GM19035 (cell line): Measurements from ENCODE around the gene AKT1S1.
A peak's percentile ranks its signal among the peaks of the same experiment; 100 is the strongest.
"Not testable (repeated sequence)": the region's sequence is repeated elsewhere in the genome, so short reads cannot be mapped to it uniquely, and the experiment has no call there.

Experiments
- ATAC-seq: cut with Tn5 transposase; IDR thresholded peaks from one replicate; pipeline ENCODE4 v1.9.1; 2021; ENCODE audit not compliant: unreplicated experiment

Gene AKT1S1

DNA sequence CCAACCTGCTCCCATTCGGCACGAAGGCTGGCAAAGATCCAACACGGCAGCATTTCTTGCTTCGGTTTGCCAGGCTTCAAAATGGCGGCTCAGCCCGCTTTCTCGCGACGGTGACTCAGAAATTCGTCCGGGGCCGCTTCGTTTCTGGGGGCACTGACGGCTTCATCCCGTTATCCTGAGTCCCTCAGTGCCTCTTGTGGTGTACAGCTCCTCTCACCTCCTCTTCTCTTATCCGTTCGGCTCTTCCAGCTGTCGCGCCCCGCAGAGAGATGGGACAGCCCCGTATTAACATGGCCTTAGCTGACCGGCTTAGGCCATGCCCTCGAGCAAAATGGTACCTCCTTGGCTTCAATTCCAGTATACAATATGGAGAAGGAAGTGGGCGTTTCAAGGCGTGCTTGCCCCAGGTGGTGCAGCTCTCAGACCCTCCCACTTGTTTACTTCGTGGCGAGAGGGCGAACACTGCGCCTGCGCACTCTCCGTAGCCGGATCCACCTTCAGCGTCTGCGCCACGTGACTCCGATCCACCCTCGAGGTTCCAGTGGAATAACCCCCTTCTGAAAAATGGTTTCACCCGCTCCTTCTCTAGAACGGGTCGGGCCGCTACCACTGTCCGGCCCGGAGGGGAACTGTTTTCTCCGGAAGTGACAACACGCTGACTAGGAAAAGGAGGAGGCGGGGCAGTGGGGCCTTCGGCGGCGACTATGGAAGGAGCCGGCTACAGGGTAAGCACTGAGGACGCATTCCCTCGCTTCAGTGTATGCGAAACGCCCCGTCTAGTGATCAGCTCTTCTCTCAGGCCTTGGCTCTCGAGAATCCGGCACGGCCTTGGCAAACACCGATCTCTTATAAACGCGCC, at the start of gene AKT1S1, which contains the start of gene TBC1D17:
AKT1S1 (minus strand) TSS at position 336 of the 859 bp plus-strand sequence. CDS start 4,060 bp downstream, outside the sequence.
TBC1D17 (plus strand) TSS at position 683 of the 859 bp plus-strand sequence; CDS start at position 705, 22 bp downstream.
- peak; percentile 69 for ATAC-seq

DNA sequence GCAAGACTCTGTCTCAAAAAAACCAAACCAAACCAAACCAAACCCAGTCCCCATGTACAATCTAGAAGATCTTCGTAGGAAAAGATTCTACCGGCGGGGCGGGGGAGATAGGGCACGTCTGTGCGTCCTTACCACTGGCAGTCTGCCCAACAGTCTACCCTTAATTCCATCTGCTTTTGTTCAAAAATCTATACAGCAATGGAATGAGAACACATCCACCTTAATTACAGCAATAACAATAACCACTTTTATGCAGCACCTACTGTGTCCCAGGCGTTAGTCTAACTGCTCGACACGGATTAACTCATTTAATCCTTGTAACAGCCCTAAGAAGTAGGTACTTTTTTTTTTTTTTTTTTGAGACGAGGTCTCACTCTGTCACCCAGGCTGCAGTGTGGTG, 49.4 kb upstream of the AKT1S1 start:
- no peak for ATAC-seq

DNA sequence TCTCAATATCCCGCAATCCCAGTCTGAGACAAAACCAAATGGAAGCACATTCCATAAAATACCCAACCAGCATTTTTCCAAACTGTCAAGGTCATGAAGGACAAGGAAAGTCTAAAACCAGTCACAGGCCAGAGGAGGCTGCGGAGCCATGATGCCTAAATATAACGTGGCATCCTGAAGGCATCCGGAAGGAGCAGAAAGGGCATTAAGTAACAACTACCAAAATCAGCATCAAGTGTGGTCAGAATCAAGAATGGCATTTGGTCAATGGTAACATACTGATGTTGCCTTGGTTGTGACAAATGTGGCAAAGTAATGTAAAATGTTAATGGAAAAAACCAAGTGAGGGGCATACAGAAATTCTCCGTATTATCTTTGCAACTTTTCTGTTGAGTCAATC, 48.3 kb upstream of the AKT1S1 start:
- ATAC-seq: no peak

DNA sequence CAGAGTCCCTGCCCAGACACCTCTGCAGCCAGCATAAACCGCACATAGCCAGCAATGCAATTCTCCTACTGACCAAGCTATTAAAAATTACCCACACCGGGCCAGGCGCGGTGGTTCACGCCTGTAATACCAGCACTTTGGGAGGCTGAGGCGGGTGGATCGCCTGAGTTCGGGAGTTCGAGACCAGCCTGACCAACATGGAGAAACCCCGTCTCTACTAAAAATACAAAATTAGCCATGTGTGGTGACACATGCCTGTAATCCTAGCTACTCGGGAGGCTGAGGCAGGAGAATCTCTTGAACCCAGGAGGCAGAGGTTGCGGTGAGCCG, 47.7 kb upstream of the AKT1S1 start:
- ATAC-seq: not testable (repeated sequence)

DNA sequence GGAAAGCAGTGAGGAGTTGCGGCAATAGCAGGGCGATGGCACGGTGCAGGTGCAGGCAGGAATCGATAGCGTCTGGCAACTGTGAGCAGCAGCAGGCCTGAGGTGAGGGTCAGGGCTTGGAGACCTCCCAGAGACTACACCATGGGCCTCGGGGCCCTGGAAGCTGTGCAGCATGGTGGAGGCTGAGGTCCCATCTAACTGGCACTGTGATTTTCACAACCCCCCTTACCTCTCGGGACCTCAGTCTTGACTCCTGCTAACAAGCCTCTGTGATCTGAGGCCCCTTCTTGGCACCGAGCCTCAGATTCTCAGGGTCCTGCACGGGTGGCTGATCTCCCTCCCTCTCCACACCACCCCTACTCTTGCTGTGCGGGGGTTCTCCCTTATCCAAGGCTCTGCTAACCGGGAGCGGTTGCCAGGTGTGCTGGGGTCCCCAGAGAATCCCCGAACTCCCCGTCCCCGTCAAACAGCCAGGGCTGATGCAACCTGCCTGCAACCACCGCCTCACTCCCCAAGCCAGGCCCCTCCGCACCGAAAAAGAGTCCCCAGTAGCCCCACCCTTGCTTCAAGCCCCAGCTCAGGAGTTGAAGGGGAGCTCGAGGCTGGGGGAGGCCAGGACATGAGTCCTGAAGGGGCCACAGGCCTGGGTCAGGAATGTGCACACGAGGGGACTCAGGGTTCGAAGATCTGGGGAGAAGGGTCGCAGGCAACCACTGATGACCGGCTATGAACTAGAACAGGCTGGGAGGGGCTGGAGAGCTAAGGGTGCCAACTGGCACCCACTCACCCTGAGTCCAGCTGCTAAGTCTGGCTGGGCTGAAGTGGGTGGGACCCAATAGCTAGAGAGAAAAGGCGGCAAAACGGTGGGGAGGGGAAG, 47.1 kb upstream of the AKT1S1 start:
- no peak for ATAC-seq

DNA sequence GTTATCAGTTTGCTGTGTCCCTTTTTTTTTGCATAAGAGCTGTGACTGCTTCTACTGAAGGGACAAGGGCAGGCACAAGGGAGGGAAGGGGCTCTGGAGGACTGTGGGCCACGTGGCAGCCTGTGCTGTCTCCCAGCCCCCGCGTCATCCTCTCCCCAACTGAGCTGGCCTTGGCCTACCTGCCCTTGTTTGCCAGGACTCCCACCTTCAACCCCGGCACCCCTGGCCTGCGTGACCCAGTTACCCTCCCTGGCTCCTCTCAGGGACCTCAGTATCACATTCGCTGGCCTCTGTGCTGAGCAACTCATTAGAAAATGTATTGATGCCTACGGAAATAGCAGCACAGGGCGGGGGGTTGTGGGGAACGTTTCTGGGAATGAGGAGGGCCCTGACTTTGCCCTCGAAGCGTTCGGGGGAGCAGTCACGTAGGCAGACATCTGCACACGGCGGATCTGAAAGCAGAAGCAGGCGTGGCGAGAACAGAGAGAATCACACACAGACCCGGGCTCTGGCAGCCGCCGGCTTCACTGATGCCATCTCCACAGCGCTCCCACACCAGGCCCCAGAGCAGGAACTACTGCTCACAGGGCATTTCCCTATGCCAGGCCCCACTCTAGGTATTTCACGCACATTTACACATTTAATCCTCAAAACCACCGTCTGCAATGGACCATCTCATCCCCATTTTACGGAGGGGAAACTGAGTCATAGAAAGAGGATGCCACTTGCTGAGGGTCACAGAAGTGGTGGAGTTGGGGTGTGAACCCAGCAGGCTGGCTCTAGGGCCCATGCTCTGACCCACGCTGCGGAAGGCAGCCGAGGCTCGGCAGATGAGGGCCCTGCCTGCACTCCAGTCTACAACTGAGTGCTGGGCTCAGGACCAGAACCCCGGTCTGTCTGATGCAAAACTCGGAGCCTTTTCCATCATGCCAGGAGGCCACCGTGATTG, 46.2 kb upstream of the AKT1S1 start:
- no peak for ATAC-seq

DNA sequence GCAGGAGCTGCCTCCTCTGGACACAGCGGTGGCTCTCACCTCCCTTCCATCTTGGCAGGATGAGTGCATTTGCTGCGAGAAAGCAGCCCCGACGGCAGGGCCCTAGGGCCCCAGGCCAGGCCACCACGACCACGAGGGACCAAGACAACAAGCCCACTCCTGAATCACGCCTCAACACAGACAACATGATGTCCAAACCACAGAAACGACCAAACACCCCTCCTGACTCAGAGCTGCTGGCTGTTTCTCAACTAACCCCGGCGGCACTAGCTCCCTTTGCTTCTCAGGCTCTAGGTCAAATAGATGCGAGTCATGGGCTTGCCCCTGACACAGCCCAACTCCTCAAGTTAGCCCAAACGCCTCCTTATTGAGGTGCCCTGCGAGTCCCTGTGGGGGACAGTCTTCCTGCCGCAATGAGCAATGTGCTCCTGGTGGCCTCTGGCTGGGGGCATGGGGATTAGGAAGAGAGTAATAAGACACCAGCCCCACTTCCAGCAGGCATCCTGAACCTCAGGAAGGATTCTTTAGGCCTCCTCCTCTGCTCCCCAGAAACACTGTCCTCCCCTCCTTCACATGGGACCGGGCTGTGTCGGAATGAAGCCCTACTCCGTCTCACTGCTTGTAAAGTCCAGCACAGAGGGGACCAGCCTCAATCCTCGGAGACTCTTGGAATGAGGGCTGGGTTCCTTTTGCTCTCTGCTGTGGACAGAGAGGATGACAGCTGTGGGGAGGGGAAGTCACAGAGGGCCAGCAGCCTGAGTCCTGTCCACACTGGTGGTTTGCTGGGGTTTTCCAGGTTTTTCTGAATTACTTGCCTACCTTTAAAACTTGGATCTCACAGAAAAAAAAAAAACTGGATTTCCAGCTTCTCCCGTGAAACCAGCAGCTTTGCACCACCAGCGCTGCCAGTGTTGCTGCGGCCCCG, 45.0 kb upstream of the AKT1S1 start:
- ATAC-seq: no peak

DNA sequence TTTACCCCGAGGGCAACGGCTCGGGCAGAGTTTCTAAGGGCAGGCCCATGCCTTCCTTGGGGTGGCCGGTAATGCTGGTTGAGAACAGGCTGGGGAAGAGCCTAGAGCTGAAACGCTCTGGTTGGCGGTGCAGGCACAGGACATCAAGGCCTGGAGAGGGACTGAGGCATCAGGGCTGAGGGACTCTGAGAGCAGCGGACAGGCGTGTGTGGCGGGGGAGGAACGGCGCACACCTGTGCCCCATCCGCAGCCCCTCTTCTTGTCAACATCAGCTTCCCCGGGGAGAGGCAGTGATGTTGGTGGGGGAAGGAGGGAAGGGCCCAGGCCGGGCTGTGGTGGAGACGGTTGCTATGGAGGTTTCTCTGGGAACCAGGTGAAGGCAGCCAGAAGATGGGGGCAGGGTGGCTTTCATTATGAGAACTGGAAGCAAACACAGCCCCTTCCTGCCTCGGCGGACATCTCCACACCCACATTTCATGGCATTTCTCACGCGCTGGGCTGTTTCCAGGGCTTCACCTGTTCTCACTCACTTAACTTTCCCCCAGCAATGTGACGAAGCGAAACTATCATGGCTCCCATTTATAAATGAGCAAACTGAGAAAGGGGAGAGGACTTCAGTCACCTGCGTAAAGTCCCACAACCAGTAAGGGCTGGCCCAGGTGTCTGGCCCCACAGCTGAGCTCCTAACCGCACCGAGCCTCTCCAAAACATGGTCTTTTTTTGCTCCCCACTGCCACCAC, 43.6 kb upstream of the AKT1S1 start:
- no peak for ATAC-seq

DNA sequence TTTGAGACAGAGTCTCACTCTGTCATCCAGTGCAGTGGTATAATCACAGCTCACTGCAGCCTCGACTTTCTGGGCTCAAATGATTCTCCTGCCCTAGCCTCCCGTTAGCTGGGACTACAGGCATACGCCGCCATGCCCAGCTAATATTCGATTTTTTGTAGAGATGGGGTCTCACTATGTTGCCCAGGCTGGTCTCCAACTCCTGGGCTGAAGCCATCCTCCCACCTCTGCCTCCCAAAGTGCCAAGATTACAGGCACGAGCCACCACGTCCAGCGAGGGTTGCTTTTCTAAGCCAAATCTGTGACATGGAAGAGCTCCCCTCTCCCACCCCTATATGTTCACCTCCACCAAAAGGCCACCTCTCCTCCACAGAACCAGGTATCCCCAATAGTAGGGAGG, 40.9 kb upstream of the AKT1S1 start:
- ATAC-seq: no peak

DNA sequence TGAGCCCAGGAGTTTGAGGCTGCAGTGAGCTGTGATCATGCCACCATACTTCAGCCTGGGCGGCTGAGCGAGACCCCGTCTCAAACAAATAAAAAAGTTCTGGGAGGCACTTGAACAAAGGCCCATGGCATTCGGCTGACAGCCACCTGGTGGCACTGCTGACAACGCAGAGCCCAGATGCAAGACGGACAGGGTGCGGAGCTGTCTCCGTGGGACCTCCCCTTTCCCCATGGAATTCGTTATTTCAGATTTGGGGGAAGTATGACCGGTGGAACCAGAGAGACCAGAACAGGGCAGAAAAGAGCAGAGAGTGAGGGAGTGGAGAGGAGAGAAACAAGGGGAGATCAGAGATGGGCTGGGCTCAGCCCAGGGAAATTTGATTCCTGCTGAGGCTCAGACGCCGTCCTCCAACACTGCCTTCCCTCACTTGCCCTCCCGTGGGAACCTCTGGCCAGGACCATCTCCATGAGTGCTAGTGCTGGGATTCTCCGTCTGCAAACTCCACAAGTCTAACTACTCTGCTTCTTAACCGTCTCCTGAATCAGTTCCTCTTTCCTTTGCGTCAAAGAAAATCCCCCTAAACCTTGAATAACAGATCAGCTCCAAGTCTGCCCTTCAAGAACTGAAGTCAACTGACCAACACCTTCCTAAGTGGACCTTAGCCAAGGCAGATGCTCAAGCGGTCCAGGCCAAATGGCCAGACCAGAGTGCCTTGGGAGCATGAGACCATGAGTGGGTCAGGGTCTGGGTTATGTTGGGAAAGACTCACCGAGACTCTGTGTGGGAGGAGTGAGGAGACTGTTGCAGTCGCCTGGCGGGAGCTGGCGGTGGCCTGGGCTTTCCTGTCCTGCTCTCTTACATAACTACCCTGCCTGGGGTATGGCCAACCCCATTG, 39.9 kb upstream of the AKT1S1 start:
- ATAC-seq: no peak

DNA sequence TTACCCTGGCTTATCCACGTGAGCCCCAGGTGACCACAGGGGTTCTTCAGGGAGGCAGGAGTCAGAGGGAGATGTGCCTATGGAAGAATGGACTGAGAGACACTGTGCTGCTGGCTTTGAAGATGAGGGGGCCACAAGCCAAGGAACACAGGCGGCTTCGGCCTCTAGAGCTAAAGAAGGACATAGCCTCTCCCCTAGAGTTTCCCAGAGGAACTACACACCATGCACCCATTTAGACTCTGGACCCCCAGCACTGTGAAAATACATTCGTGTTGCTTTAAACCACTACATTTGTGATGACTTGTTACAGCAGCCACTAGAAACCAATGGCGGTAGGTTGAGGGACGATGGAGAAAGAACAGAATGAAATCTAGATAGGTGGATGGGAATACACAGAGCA, 38.1 kb upstream of the AKT1S1 start:
- ATAC-seq: no peak

DNA sequence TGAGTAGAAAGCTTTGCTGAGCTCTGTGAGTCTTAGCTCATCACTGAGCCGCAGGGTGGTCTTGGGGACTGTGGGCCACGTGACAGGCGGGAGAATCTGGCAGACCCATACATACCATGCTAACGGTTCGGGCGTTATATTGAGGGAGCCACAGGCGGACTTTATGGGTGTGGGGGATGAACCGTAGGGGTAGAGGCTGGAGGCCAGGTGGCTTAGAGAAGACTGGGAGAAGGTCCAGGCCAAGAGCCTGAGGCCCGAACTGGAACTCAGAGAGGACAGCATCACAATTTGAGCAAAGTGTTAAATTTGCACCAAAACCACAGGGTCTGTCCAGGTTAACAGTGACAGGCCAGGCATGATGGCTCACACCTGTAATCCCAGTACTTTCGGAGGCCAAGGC, 36.6 kb upstream of the AKT1S1 start:
- ATAC-seq: no peak

DNA sequence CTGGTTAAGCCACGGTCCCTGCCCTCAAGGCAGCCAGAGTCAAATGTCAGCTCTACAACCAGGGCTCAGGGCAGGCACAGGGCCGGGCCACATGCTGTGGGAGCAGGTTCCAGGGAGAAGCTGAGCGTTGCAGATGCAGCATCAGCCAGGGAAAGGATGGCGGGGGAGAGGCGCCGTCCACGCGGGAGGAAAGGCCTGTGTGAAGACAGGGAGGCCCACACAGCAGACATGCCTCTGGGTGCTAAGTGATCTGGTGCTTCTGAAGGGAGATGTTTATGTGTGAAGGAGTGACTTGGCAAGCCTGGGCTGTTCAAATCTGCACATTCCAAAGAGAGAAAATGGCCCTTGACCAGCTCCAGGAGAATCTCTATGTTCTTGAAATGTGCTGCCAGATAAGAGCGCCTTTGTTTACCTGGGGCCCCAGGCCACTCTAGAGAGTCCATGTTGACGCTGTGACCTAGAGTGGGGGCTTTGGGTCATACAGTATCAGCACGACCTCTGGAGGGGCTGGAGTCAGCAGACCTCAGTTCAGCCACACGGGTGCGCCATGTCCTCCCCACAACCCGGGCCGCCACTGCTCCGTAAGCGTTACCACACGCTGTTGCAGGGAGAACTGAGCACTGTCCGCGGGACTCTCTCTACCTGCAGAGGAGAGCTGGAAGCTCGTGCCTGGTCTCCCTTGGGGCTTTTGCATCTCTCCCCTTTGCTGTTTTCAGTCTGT, 36.0 kb upstream of the AKT1S1 start:
- no peak for ATAC-seq

DNA sequence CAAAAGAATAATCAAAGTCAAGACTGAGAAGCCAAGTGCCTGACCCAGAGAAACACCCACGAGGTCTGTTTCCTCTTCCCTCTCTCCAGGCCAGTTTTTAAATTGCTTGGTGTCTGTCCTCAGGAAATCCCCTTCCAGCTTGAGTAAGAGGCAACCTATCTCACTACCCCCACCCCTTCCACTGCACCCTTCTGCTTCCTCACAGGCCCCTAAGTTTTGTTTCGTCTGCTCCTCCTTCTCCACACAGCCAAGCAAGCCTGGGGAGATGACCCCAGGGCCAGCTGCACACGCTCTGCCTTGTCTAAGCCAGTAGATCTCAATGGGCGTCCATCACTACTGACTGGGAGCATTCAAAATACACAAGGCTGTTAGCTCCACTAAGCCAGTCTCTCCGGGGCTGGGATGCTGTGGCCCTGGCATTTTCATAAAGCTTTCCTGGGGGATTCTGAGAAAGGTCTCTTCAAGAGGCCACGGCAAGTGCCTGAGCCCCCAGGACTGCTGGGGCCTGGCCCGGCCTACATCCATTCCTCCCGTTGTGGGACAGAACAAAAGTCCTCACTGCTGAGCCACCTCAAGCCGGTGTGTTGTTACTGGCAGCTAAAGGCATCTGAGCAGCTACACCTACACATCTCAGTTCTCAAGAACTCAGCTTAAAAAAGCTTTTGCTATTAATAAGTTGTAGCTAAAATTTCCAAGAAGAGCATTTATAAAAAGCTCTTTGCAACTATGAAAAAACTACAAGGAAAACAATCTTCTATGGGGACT, 34.4 kb upstream of the AKT1S1 start:
- no peak for ATAC-seq

DNA sequence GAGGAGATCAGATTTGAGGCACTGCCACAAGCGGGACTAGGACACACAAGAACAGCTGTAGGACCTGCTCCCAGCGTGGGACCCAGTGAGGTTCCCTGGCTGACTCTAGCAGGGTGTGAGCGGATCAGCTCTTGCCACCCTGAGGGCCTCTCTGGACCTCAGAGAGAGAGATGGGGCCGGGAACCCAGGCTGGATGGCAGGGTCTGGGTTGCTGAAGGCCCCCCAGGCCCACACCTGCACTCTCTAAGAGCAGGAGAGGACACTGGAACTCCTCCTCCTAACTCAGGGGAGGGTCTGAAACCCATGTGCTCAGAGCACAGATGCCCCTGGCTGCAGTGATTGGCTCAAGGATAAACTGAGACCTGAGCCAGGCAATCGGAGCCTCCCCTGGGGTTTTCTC, 33.0 kb upstream of the AKT1S1 start:
- ATAC-seq: no peak

DNA sequence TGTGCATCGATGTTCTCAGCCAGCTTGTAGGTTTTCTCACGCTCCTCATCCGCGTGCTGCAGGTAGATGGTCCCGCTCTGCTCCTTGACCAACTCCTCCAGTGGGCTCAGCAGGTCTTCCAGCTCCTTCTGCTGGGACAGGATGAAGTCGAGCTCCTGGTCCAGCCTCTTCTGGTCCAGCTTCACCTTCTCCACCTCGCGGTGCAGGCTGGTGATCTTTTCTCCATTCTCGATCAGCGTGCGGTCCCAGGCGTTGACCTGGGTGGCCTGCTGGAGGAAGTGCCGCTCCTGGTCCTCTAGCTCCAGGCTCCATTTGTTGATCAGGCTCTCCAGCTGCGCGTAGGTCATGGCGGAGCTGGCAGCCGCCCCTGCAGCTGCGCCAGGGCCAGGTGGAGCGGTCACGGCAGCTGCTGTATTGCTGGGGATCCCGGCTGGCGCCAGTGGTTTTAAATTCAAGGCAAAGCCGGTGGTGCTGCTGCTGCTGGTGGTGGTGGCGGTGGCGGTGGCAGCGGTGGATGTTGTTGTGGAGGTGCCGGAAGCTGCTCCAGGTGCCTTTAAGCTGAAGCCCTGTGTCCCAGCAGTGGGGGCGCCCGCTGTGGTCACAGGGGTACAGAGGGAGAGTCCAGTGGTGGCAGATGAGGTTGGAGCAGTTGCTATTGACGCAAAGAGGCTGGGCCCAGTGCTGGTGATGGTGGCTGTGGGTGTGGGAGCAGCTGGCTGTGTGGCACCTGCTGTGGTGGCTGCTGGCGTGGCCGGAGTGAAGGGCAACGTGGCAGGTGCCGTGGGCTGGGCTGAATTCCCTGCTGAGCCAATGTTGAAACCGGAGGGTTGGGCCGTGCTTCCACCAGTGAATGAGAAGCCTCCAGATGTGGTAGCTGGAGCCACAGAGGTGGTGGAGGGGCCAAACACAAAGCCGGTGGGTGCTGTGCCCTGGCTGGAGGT, 31.6 kb upstream of the AKT1S1 start:
- ATAC-seq: no peak
